GM12872 (cell line): Measurements from ENCODE around the gene IL21R.

Experiments used
- CTCF ChIP-seq: IDR thresholded peaks from 3 replicates; pipeline ENCODE4 v1.5.1; 2011; ENCODE audit warnings: low read depth, mild to moderate bottlenecking, low read length, moderate library complexity; ENCODE audit not compliant: insufficient read depth

Gene IL21R

DNA sequence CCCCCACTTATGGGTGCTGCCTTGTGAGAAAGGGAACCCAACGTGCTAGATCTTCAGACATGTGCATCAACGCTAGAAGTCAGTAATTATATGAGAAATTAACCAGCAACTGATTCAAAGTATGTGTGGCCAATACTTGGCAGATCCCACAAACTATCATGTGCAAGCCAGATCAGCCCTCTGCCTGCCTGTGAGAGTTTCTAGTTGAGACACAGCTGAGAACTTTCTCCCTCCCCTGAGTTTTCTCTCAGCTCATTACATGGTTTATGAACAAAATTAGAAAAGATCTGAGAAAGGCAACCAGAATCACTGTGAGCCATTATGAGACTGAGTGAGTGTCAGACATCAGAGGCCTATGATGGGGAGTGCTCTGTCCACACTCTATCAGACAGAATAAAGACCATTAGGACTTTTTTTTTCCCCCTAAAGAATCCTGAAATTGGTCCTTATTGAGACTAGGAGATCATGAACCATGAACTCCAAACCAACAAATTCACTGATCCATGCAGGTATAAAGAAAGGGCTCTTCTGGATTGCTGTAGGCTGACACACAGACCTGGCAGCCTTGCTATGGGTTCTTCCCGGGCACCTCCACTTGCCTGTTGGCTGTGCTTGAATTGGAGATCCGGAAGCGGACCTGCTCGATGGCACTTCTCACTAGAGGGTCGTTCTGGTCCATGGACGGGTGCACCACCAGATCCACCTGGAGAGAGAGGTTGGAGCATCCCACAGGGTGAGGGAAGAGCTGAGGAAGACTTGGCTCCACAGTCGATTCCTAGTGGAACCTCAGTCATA lies 96.3 kb downstream of the IL21R start:
- TF ChIP-seq CTCF = no peak

DNA sequence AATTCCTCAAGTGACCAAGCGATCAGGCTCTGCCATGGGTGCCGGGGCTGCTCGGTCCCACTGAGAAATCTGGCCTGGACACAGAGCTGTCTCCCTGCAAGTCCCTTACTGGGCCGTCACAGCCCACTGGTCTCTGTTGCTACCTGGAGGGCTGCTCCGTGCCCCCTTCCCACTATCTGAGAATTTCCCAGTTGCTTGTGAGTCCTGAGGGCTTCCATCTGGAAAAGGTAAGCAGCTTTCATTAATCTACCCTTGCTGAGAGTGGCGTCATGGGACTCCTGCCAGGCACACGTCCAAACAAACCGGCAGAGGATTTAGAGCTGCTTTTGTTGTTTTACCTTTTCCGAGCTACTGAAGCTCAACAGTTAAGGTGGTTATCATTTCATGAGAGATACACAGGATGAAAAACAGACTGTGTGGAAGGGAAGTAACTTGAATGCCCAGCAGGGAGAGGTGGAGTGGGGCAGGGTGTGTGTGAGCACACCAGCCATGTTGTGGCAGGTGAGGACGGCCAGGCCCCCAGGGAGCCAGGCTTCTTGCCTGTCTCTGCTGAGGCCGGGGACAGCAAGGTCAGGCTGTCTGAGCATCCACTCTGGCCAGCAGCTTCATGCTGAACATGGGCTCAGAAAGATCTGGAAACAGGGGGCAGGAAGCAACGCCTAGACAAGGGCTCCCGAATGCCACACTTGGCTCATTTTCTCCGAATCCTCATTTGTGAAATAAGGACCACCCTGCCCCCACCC lies 97.1 kb downstream of the IL21R start:
- no peak for TF ChIP-seq CTCF

DNA sequence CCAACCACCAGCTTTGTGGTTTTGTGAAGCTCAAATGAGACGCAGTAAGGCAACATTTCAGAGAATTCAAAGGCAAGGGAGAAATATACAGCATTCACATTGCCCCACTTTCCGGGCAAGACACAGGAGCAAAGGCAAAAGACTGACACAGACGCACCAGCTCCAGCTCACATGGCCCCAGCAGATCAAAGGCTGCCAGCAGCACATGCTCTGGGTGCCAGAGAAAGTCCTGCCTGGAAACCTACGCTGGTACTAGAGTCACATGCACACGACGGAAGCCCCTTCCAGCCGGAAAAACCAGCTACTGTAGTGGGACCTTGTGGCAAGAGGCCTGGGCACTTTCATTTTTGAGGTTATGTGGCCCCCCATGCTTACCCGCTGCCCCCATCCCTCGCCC lies 97.7 kb downstream of the IL21R start:
- no peak for TF ChIP-seq CTCF

- no peak for TF ChIP-seq CTCF
These were observed 98.8 kb downstream of the IL21R start for GRCh38 chr16:27500801-27501200.
